Calu3 (cell line): ENCODE results near the gene PARP9. TPM values are rescaled to one million over a fixed set of nuclear protein-coding genes. Genes with fewer than 3 reads are reported as not detected.
"Not testable (repeated sequence)": the region's sequence is repeated elsewhere in the genome, so short reads cannot be mapped to it uniquely, and the experiment has no call there.

Experiments
- BruUV-seq: library from RNA; stranded (reverse); fragments of 400-500 nt; replicated peaks from 2 replicates; lab custom pipeline; 2021; lab: Mats Ljungman, UMichigan
- CTCF ChIA-PET: fragments of 300-600 bp; sonication (Branson Sonifier 250); formaldehyde crosslinking; loops from one replicate; lab custom pipeline; 2022; ENCODE audit warnings: antibody characterized with exemption; lab: Charles Lee
- DNase-seq: peaks from one replicate; pipeline ENCODE4 v3.0.0; 2022
- H3K27ac Mint-ChIP-seq: one replicate; pipeline ENCODE4 v1.8.0; 2022; ENCODE audit warnings: mixed read lengths; ENCODE audit not compliant: unreplicated experiment
- H3K27me3 Mint-ChIP-seq: one replicate; pipeline ENCODE4 v1.8.0; 2022; ENCODE audit warnings: mixed read lengths; ENCODE audit not compliant: unreplicated experiment
- H3K36me3 Mint-ChIP-seq: one replicate; pipeline ENCODE4 v1.8.0; 2022; ENCODE audit warnings: mild to moderate bottlenecking, moderate library complexity, mixed read lengths; ENCODE audit not compliant: insufficient read depth, unreplicated experiment
- H3K4me1 Mint-ChIP-seq: one replicate; pipeline ENCODE4 v1.8.0; 2022; ENCODE audit warnings: mild to moderate bottlenecking, low read depth, mixed read lengths; ENCODE audit not compliant: unreplicated experiment
- H3K4me3 Mint-ChIP-seq: one replicate; pipeline ENCODE4 v1.8.0; 2022; ENCODE audit warnings: mild to moderate bottlenecking, low read depth, moderate library complexity, mixed read lengths; ENCODE audit not compliant: unreplicated experiment
- H3K9me3 Mint-ChIP-seq: one replicate; pipeline ENCODE4 v1.8.0; 2022; ENCODE audit warnings: low read depth, mixed read lengths; ENCODE audit not compliant: unreplicated experiment
- CTCF ChIP-seq: fragments of 200-600 bp; IDR thresholded peaks from one replicate; pipeline ENCODE4 v1.8.0; 2022; ENCODE audit warnings: antibody characterized with exemption; ENCODE audit not compliant: unreplicated experiment
- intact Hi-C: fragments of 100-400 bp; cut with micrococcal nuclease; formaldehyde crosslinking; loops from one replicate; pipeline ENCODE4 v1.10.0; 2022; ENCODE audit not compliant: unreplicated experiment
- total RNA-seq: library from RNA; stranded (reverse); gene quantifications from 2 replicates; pipeline ENCODE4 v1.2.3, GENCODE V29; 2022

Gene PARP9
- total RNA-seq, 1 experiment from 2014 or later = 71.2 TPM

- H3K27me3 Mint-ChIP-seq = no peaks in the 10 kb centered on the region
- peak overlapping the region; percentile 3 for H3K27ac Mint-ChIP-seq
- CTCF ChIA-PET = no interaction called here
- no peaks in the 10 kb centered on the region for H3K36me3 Mint-ChIP-seq
- no peaks in the 10 kb centered on the region for H3K9me3 Mint-ChIP-seq
- intact Hi-C loops = no loop called here
- no peak overlapping the region for H3K4me3 Mint-ChIP-seq
- BruUV-seq = no TSS peak
- no peak for DNase-seq
- no peak for TF ChIP-seq CTCF
- peaks cover 38% of the 10 kb centered on the region for H3K4me1 Mint-ChIP-seq
Observed at GRCh38 chr3:122505676-122506075, 58.4 kb downstream of the PARP9 start.

- Mint-ChIP-seq H3K36me3 (no peaks in the 10 kb centered on the region), H3K4me1 (peaks cover 24% of the 10 kb centered on the region), H3K4me3 (no peak overlapping the region), H3K27me3 (no peaks in the 10 kb centered on the region), H3K9me3 (no peaks in the 10 kb centered on the region), H3K27ac (no peak overlapping the region)
- no peak for DNase-seq
- intact Hi-C loops = no loop called here
- TF ChIP-seq CTCF = no peak
- no TSS peak for BruUV-seq
- CTCF ChIA-PET = no interaction called here
Observed at GRCh38 chr3:122502941-122503340, 61.2 kb downstream of the PARP9 start.

- no peak for DNase-seq
- no peaks in the 10 kb centered on the region for H3K27me3 Mint-ChIP-seq
- H3K36me3 Mint-ChIP-seq = no peaks in the 10 kb centered on the region
- H3K27ac Mint-ChIP-seq = no peak overlapping the region
- CTCF ChIA-PET = no interaction called here
- no peak for TF ChIP-seq CTCF
- H3K4me1 Mint-ChIP-seq = peaks cover 24% of the 10 kb centered on the region
- intact Hi-C loops = no loop called here
- BruUV-seq = no TSS peak
- no peak overlapping the region for H3K4me3 Mint-ChIP-seq
- H3K9me3 Mint-ChIP-seq = no peaks in the 10 kb centered on the region
Observed at GRCh38 chr3:122502139-122502538, 62.0 kb downstream of the PARP9 start.

GRCh38 chr3:122500964-122501363, 63.1 kb downstream of the PARP9 start:
- DNase-seq, H3K27ac Mint-ChIP-seq, H3K4me3 Mint-ChIP-seq, H3K9me3 Mint-ChIP-seq, H3K36me3 Mint-ChIP-seq, BruUV-seq, intact Hi-C loops, H3K27me3 Mint-ChIP-seq: not testable (repeated sequence)
- peaks cover 23% of the 10 kb centered on the region for H3K4me1 Mint-ChIP-seq
- CTCF ChIA-PET = interaction anchor here (0.7 kb wide), 1 partner anchor 501 kb away, joined by 3 read pairs; no protein-coding TSS in a partner anchor

- Mint-ChIP-seq H3K36me3 (peaks cover 16% of the 10 kb centered on the region), H3K27ac (no peak overlapping the region), H3K4me1 (peaks cover 16% of the 10 kb centered on the region), H3K9me3 (no peaks in the 10 kb centered on the region), H3K27me3 (no peaks in the 10 kb centered on the region), H3K4me3 (no peak overlapping the region)
- DNase-seq = no peak
- intact Hi-C loops = no loop called here
- TF ChIP-seq CTCF = no peak
- BruUV-seq = no TSS peak
- CTCF ChIA-PET = no interaction called here
Observed at GRCh38 chr3:122498152-122498551, 65.9 kb downstream of the PARP9 start.
